Activated CD4-positive, alpha-beta T cell treated with anti-CD3 and anti-CD28 coated beads for 24 hours (primary cell): Measurements from ENCODE around the gene HOXC4.
"Not testable (repeated sequence)": the region's sequence is repeated elsewhere in the genome, so short reads cannot be mapped to it uniquely, and the experiment has no call there.

Experiments
- DNase-seq, 2 donors: peaks; one replicate each; pipeline ENCODE4 v3.0.0-alpha.2; 2020; ENCODE audit warnings: low read depth in 2 of 2

HOXC4 gene

GRCh38 chr12:54089465-54089864 lies 35.8 kb downstream of the HOXC4 start:
- not testable (repeated sequence) for DNase-seq

GRCh38 chr12:54090312-54090711 lies 36.7 kb downstream of the HOXC4 start:
- not testable (repeated sequence) for DNase-seq

- DNase-seq, result not testable (repeated sequence)
Observed at GRCh38 chr12:54092943-54093342, 39.3 kb downstream of the HOXC4 start.

GRCh38 chr12:54095928-54096327 lies 42.3 kb downstream of the HOXC4 start:
- not testable (repeated sequence) for DNase-seq

GRCh38 chr12:54098644-54099043 lies 45.0 kb downstream of the HOXC4 start:
- not testable (repeated sequence) for DNase-seq

- not testable (repeated sequence) for DNase-seq
Observed at GRCh38 chr12:54100588-54100987, 47.0 kb downstream of the HOXC4 start.

- DNase-seq, result not testable (repeated sequence)
Observed at GRCh38 chr12:54102223-54102622, 48.6 kb downstream of the HOXC4 start.

- DNase-seq, result not testable (repeated sequence)
Observed at GRCh38 chr12:54103827-54104226, 50.2 kb downstream of the HOXC4 start.
